Inferior parietal cortex (tissue), 1 donor: ENCODE measurements around the gene SEC24A.
A peak's percentile ranks its signal among the peaks of the same experiment; 100 is the strongest.
"Not testable (repeated sequence)": the region's sequence is repeated elsewhere in the genome, so short reads cannot be mapped to it uniquely, and the experiment has no call there.

Experiments used
- DNase-seq: peaks from one replicate; pipeline ENCODE4 v3.0.0-alpha.2; 2016; ENCODE audit errors: extremely low spot score

The SEC24A gene

GRCh38 chr5:134741052-134741451 is 92.5 kb downstream of the SEC24A start:
- DNase-seq, result no peak

DNA sequence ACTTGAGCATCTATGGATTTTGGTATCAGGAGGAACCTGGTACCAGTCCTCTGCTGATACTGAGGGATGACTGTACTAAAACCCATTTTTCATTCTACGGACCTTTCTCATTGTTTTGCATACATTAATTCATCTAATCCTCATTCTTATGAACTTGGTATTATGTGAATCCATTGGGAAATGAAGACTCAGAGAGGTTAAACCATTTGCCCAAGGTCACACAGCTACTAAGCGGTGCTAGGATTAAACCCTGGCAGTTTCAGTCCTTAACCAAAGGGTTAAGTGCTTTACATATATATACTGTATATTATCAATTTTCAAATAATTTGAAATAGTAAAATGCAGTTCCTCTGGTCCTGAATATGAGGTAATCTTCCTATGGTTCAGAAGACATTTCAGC is 93.5 kb downstream of the SEC24A start:
- no peak for DNase-seq

GRCh38 chr5:134749415-134749814 is 100.8 kb downstream of the SEC24A start:
- no peak for DNase-seq

DNA sequence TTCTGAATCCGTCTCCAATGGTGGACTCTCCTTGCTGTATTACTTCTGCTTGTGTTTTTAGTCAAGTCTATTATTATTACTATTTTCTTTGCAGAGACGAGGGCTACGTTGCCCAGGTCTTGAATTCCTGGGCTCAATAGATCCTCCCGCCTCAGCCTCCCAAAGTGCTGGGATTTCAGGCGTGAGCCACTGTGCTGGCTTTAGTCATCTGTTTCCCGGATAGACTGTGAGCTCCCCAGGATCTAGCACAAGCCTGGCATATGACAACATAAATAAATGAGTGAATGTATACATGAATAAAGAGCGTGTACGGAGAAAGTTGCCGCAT is 109.6 kb downstream of the SEC24A start:
- no peak for DNase-seq

DNA sequence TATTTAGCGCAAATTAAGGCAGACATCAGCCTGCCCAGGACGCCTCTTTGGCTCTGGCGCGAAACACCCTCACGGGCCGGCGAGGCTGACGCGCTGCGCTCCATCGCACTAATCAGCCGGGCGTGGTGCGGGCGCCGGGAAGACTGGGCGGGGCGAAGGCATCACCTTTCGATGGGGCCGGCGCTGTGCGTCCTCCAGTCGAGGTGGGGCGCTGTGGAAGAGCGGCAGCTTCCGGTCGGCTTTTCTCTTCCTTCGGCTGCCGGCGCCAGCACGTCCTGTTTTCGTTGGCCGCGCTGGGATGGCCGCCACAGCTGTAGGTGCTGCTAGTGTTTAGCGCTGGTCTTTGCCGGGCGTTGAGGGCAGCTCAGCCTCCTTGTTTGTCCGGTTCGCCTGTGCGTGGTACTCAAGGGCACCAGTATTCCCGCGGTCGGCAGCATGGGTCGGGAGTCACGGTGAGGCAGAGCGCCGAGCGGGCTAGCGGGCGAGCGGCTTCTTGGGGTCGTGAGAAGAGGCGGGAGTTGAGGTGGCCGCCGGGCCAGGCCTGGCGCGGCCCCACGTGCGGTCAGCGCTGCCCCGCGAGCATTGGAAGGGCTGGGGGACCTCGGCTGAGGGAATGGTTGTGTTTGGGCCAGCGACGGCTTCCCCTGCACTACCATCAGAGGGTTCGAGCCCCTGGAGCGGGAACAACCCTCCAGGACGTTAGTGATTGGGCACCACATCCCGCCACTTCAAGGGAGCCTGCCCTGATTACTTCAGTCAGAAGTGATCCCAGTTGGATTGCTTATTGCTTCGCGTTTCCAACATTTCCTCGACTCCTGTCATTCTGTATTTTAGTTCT is 110.1 kb downstream of the SEC24A start, which contains the start of gene DDX46:
Gene DDX46 (plus strand): TSS at position 276 of the 838 bp plus-strand sequence. CDS start 160 bp downstream, at position 436.
- peak; percentile 92 for DNase-seq

DNA sequence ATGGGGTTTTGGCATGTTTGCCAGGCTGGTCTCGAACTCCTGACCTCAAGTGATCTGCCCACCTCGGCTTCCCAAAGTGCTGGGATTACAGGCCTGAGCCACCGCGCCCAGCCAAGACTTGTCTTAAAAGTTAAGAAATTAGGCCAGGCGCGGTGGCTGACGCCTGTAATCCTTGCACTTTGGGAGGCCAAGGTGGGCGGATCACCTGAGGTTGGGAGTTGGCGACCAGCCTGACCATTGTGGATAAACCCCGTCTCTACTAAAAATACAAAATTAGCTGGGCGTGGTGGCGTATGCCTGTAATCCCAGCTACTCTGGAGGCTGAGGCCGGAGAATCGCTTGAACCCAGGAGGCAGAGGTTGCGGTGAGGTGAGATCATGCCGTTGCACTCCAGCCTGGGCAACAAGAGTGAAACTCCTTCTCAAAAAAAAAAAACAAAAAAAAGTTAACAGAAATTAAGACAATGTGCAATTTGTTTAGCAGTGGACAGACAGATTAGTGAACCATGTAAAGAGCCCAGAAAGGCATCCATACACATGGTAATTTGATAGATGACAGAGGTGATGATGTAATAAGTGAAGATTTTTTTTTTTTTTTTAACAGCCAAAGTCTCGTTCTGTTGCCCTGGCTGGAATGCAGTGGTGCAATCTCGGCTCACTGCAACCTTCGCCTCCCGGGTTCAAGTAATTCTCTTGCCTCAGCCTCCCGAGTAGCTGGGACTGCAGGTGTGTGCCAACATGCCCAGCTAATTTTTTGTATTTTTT is 119.1 kb downstream of the SEC24A start:
- not testable (repeated sequence) for DNase-seq

- DNase-seq, result no peak
Observed at GRCh38 chr5:134769206-134769605, 120.6 kb downstream of the SEC24A start.

DNA sequence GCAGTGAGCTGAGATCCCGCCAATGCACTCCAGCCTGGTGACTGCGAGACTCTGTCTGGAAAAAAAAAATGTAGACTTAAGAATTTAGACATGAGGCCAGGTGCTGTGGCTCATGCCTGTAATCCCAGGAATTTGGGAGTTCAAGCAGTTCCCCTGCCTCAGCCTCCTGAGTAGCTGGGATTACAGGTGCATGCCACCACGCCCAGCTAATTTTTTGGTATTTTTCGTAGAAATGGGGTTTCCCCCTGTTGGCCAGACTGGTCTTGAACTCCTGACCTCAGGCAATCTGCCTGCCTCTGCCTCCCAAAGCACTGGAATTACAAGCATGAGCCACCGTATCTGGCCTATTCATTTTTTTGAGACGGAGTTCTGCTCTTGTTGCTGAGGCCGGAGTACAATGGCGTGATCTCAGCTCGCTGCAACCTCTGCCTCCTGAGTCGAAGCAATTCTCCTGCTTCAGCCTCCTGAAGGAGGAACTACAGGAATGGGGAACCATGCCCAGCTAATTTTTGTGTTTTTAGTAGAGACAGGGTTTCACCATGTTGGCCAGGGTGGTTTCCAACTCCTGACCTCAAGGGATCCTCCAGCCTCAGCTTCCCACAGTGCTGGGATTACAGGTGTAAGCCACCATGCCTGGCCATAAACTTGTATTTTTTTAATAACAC is 124.0 kb downstream of the SEC24A start:
- no peak for DNase-seq

- DNase-seq, result no peak
Observed at GRCh38 chr5:134777366-134777765, 128.8 kb downstream of the SEC24A start.
